HG02938 (cell line): ENCODE data around the gene ADCY5.

Source experiments
- ATAC-seq: cut with Tn5 transposase; IDR thresholded peaks from one replicate; pipeline ENCODE4 v1.9.1; 2021; ENCODE audit warnings: mild to moderate bottlenecking, moderate library complexity; ENCODE audit not compliant: unreplicated experiment

Gene ADCY5

GRCh38 chr3:123346021-123346420 is 102.9 kb downstream of the ADCY5 start:
- ATAC-seq, result no peak

DNA sequence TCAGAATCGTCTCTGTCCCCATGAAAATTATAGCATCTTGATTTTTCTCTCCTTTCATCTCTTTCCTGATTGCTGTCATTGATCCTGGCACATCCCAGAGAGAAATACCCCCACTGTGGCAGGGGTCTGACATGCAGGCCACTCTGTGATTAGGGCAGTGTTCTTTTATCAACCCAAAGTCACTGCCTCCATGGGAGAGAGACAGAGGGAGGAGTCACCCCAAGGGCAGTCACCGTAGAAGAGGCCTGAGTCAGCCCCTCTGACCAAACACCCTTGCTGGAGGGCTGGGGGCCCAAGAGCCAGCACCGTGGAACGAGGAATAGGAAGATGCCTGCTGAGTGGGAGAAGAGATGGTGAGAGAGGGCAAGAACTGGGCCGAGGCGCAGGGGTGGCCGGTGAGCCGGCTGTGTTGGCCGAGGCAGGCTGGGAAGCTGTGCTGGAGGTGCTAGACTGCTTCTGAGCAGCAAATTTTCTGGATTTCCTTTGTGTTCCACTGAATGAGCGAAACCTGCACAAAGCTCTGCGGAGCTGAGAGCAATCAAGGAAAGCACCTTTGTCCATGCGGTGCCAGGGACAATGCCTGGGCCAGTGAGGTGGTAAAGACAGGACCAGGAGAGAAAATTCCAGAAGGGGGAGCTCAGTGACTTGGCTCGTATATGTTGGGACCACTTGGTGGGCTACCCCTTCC is 103.8 kb downstream of the ADCY5 start:
- ATAC-seq, result no peak

- no peak for ATAC-seq
These were observed 104.5 kb downstream of the ADCY5 start for GRCh38 chr3:123344175-123344906.

- no peak for ATAC-seq
These were observed 105.4 kb downstream of the ADCY5 start for GRCh38 chr3:123343296-123344174.

DNA sequence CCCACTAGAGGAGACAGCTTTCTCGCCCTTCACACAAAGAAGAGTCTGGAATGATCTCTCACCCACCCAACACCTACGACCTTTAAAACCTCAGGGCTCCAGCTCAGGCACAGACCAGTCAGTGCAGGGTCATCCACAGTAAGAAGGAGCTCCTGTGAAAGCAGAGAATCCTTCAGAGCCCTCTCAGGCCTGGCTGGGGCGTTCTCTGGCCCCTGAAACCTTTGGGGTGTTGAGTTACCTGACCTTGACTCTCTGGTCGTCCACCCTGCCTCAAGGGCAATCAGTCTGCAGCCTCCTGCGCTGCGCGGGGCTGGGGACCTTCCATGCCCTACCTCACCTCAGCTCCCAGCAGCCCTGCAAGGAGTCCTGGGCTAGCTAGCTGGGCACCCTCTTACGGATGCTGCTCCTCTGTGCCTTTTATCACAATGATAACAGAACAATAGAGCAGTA is 106.2 kb downstream of the ADCY5 start:
- ATAC-seq, result no peak

DNA sequence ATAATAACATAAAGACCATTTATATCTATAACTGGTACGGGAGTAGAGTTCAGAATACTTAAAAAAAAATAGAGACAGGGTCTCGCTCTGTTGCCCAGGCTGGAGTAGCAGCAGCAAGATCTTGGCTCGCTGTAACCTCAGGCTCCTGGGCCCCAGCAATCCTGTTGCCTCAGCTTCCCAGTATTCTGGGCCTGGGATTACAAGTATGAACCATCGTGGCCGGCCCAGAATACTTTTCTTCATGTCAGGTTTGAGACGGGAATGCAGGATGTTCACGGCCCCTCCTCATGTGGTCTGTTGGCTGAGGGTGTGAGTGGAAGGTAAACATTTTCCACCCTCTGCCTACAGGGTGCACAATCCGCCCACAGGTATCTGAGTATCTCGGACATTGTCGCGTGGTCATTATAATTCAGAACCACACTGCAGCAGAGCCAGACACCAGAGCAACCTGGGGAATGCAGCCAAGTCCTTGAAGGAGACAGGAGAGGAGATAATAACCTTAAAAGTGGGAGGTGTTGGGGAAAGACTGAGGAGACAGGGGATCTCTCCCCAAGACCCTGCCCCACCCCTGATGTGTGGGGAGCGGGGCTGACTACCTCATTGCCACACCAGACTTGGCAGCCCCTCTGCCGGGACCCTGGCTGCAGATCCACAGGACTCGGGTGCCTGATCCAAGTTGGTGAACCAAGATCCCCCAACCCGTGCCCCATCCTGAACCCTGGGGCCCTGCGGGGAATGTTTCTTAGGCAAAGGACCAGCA is 106.8 kb downstream of the ADCY5 start:
- no peak for ATAC-seq

GRCh38 chr3:123340336-123340735 is 108.6 kb downstream of the ADCY5 start:
- ATAC-seq, result no peak

- no peak for ATAC-seq
These were observed 109.6 kb downstream of the ADCY5 start for GRCh38 chr3:123339302-123339701.

DNA sequence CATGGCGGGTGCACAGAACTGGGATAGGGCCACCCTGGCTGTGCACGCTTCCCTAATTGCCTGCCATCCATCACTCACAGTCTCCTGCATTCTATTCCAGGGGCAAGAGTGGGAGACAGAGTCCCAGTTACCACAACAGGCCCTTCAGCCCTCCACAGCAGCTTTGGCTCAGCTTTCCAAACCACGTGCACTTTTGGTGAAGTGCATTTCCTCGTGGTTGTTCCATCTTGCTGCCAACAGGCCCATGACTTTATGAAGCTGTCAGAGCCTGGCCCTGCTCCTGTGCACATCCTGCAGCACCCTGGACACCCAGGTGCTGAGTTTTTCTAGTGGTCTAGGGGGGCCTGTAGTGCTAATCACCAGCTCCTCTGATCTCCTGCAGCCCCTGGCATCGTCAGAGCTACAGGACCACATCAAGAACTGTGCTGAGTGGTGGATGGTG is 110.2 kb downstream of the ADCY5 start:
- no peak for ATAC-seq

DNA sequence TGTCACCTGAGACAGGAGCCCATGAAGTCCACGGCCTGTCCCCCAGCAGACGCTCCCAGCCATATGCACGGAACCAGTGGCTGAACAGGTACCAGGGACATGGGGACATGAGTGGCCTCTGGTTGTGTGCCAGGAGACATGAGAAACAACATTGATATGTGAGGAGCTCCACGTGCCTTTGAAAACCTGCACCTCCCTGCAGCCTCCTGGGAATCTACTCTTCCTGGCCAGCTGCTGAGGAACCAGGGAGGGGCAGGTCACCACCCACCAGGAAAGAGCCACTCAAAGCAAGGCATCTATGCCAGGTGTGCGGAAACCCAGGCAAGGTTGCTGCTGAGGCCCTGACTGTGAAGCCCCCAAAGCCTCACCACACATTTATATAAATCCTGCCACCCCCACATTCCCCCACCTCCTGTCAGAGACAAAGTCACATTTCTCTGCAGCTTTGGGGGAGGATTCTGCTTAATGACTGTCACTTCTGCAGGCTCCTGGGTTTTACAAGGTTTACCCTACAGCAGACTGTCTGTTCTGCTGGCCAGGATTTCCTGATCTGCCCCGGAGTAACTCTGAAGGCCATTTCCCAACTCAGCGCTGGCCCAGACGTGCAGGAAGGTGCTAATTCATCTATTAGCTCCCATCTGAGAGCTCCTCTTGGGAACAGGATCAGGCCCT is 110.8 kb downstream of the ADCY5 start:
- ATAC-seq, result no peak

DNA sequence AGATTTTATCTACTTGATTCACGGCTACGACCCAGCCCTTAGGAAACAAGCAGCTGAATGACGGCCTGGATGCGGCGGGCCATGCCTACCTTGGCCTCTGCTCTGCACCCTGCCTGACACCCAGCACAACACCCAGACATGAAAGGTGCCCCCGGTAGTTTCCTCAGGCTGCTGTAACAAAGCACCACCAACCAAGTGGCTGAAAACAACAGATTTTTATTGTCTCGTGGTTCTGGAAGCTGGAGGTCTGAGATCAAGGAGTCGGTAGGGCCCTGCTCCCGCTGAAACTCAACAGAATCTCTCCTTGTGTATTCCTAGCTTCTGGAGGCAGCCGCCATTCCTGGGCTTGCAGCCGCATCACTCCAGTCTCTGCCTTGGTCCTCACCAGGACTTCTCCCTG is 111.7 kb downstream of the ADCY5 start:
- no peak for ATAC-seq

DNA sequence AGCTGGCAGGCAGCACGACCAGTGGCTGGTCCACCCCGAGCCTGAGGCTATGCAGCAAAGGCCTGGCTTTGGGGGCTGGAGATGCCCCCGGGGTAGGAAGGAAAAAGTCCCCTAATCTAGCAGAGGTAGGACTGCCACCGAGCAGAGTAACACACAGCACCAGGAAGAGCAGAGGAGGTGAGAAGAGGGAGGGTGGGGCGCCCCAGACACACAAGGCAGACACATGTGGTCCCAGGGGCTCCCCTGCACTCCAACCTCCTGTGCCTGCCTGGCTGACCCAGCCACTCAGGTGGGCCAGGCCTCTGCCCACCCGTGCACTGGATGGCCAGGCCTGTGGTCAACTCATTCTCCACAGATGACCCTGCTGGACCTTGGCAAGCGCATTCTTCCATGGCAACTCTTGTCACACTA is 112.4 kb downstream of the ADCY5 start:
- ATAC-seq, result no peak

DNA sequence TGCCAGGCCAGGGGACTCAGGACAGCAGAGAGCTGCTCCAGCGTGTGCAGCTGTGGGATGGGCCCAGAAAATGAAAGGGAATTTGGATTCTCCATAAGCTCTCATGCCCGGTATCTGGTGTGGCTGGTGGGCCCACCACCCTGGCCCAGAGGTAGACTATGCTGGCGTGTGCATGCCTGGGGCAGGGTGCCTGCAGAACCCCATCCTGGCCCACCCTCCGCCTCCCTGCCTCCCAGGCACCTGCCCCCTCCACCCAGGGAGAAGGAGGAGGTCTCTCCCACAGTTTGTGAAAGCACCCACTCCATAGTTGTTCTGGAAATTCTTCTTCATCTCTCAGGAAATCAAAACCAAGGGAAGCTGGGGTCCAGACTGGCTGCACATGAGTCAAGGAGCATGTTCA is 112.9 kb downstream of the ADCY5 start:
- no peak for ATAC-seq

- no peak for ATAC-seq
These were observed 113.8 kb downstream of the ADCY5 start for GRCh38 chr3:123335007-123335670.

DNA sequence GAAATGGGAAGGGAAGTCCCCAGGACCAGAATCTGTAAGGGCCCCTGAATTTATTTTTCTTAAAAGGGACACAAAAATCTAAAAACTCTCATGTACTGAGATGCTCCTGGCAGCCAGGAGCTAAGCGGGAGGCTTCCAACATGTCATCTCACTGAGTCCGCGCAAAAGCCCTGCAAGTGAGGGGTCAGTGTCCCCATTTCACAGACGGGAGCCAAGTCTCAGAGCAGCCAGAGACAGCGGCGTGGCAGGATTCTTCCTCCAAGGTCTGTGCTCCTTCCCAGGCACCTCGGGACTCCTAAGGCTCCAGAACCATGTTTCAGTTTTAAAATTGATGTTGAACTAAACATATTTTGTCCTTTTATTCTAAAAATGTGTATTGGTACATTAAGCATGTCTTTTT is 114.8 kb downstream of the ADCY5 start:
- ATAC-seq, result no peak

- no peak for ATAC-seq
These were observed 115.5 kb downstream of the ADCY5 start for GRCh38 chr3:123333401-123333800.

DNA sequence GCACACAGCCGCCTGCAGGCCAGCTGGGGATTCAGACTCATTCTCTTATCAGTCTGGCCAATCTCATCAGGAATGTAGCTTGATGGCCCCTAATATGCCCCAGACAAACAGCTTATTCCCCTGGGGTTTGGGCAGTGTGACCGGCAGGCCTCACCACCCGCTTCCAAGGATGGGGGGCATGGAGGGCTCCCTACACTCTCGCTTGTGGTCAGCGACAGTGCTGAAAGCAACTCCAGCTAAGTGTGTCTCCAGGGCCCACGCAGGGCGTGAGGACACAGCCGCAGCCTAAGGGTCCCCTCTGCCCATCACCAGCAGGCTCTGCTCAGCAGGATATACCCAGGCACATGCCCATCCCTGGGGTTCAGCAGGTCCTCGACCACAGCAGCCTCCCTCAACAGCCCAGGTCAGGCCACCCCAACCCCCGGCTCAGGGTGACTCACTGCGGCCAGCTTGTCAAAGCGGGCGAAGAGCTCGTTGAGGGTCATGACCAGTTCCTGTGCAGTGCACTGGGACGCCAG is 116.7 kb downstream of the ADCY5 start:
- no peak for ATAC-seq

- ATAC-seq, result no peak
These were observed 117.2 kb downstream of the ADCY5 start for GRCh38 chr3:123331651-123332050.

- no peak for ATAC-seq
These were observed 117.9 kb downstream of the ADCY5 start for GRCh38 chr3:123331006-123331405.
